SH-SY5Y (cell line): Measurements from ENCODE around the gene CTBP2.

Experiments
- GATA2 ChIP-seq: IDR thresholded peaks from 2 replicates; pipeline ENCODE4 v1.6.1; 2011; ENCODE audit warnings: mild to moderate bottlenecking, low read depth, low read length
- GATA3 ChIP-seq: IDR thresholded peaks from 2 replicates; pipeline ENCODE4 v1.6.1; 2011; ENCODE audit warnings: low read depth, mild to moderate bottlenecking, low read length, moderate library complexity

The CTBP2 gene

GRCh38 chr10:125192005-125192404, 31.6 kb upstream of the CTBP2 start:
- TF ChIP-seq GATA3 (no peak), GATA2 (no peak)

- no peak for TF ChIP-seq GATA3
- no peak for TF ChIP-seq GATA2
Observed at GRCh38 chr10:125190946-125191345, 30.6 kb upstream of the CTBP2 start.

GRCh38 chr10:125190414-125190813, 30.1 kb upstream of the CTBP2 start:
- no peak for TF ChIP-seq GATA2

- TF ChIP-seq GATA3, result no peak
- TF ChIP-seq GATA2, result no peak
Observed at GRCh38 chr10:125189162-125189561, 28.8 kb upstream of the CTBP2 start.

GRCh38 chr10:125187238-125188194, 27.2 kb upstream of the CTBP2 start:
- TF ChIP-seq GATA3 (no peak), GATA2 (no peak)

- TF ChIP-seq GATA3 (no peak), GATA2 (no peak)
Observed at GRCh38 chr10:125186431-125187170, 26.2 kb upstream of the CTBP2 start.

GRCh38 chr10:125177641-125178640, 17.6 kb upstream of the CTBP2 start:
- TF ChIP-seq GATA2 (no peak), GATA3 (no peak)

GRCh38 chr10:125175807-125176206, 15.4 kb upstream of the CTBP2 start:
- TF ChIP-seq GATA2, result no peak
- no peak for TF ChIP-seq GATA3

- no peak for TF ChIP-seq GATA3
- no peak for TF ChIP-seq GATA2
Observed at GRCh38 chr10:125174360-125174759, 14.0 kb upstream of the CTBP2 start.

GRCh38 chr10:125172694-125173093, 12.3 kb upstream of the CTBP2 start:
- TF ChIP-seq GATA3, result no peak
- no peak for TF ChIP-seq GATA2

GRCh38 chr10:125171402-125172306, 11.3 kb upstream of the CTBP2 start:
- TF ChIP-seq GATA2 (no peak), GATA3 (no peak)

GRCh38 chr10:125169915-125170314, 9.6 kb upstream of the CTBP2 start:
- TF ChIP-seq GATA3 (no peak), GATA2 (no peak)

GRCh38 chr10:125169279-125169678, 8.9 kb upstream of the CTBP2 start:
- TF ChIP-seq GATA3, result peak; percentile 72
- peak; percentile 88 for TF ChIP-seq GATA2
